ENCODE measurements around the gene NAPA. TPM values are rescaled to one million over a fixed set of nuclear protein-coding genes. Genes with fewer than 3 reads are reported as not detected.
A peak's percentile ranks its signal among the peaks of the same experiment; 100 is the strongest.

NAPA gene
- total and polyA plus RNA-seq, 7 donors: 84.9 to 167 (median 97.4) TPM

GRCh38 chr19:47475465-47475864 lies 39.4 kb downstream of the NAPA start:
- Histone ChIP-seq H3K27ac (no peak overlapping the region), H3K36me3 (no peaks in the 10 kb centered on the region), H3K27me3 (peaks cover 0 to 9% (median 0%) of the 10 kb centered on the region in 3 donors), H3K9me3 (no peaks in the 10 kb centered on the region), H3K4me1 (peaks cover 0 to 32% (median 18%) of the 10 kb centered on the region in 4 donors), H3K4me3 (no peak overlapping the region)
- DNase-seq: no peak
- TF ChIP-seq POLR2AphosphoS5 (IDR thresholded peaks at IDR 0.05): no peak
- no peak for TF ChIP-seq EP300 (IDR thresholded peaks at IDR 0.05)
- TF ChIP-seq POLR2A (IDR thresholded peaks at IDR 0.05): no peak
- no peak for TF ChIP-seq CTCF (IDR thresholded peaks at IDR 0.05)
- intact Hi-C loops (cut with DNase I): no loop called here
- 88% methylated on average over 9 of the region's 9 CpGs for WGBS, 2 donors

GRCh38 chr19:47473336-47473735 lies 41.5 kb downstream of the NAPA start:
- WGBS, 2 donors: 86% methylated on average over 10 of the region's 10 CpGs
- peaks cover 0 to 9% (median 0%) of the 10 kb centered on the region in 3 donors for H3K27me3 ChIP-seq
- no peak overlapping the region for H3K27ac ChIP-seq
- H3K9me3 ChIP-seq: no peaks in the 10 kb centered on the region
- H3K4me3 ChIP-seq: no peak overlapping the region
- no peak for DNase-seq
- TF ChIP-seq POLR2A (IDR thresholded peaks at IDR 0.05) (no peak), EP300 (IDR thresholded peaks at IDR 0.05) (no peak), CTCF (IDR thresholded peaks at IDR 0.05) (no peak), POLR2AphosphoS5 (IDR thresholded peaks at IDR 0.05) (no peak)
- H3K4me1 ChIP-seq: peaks cover 0 to 41% (median 33%) of the 10 kb centered on the region in 4 donors
- no peaks in the 10 kb centered on the region for H3K36me3 ChIP-seq
- intact Hi-C loops (cut with DNase I): no loop called here

- peak; percentile 93 for DNase-seq
- Histone ChIP-seq H3K4me3 (peak within 1 kb of the TSS; percentile 49 to 73 (median 68)), H3K36me3 (no peaks in the 10 kb centered on the region), H3K27me3 (peaks cover 0 to 9% (median 0%) of the 10 kb centered on the region in 3 donors), H3K9me3 (no peaks in the 10 kb centered on the region), H3K4me1 (peaks cover 0 to 48% (median 35%) of the 10 kb centered on the region in 4 donors), H3K27ac (peak within 1 kb of the TSS; percentile 43 to 86 (median 84))
- intact Hi-C loops (cut with DNase I): no loop called here
- 4 to 5% methylated on average over 28 to 29 of the region's 29 CpGs for WGBS, 2 donors
- TF ChIP-seq CTCF (IDR thresholded peaks at IDR 0.05) (no peak), EP300 (IDR thresholded peaks at IDR 0.05) (peak in 1 of 4 donors; percentile 13), POLR2AphosphoS5 (IDR thresholded peaks at IDR 0.05) (peak in 3 of 4 donors; percentile 23 to 55 (median 37)), POLR2A (IDR thresholded peaks at IDR 0.05) (no peak)
These were observed 43.0 kb downstream of the NAPA start, which contains the start of gene SLC8A2 for GRCh38 chr19:47471733-47472457. Gene SLC8A2 (minus strand): TSS chr19:47471893. CDS start chr19:47466403, 5,490 bp downstream.

- DNase-seq: no peak
- intact Hi-C loops (cut with DNase I): no loop called here
- TF ChIP-seq POLR2A (IDR thresholded peaks at IDR 0.05): no peak
- Histone ChIP-seq H3K4me3 (peak overlapping the region; percentile 49 to 73 (median 68)), H3K27ac (peak overlapping the region; percentile 43 to 86 (median 84)), H3K36me3 (peaks cover 0 to under 1% (median 0%) of the 10 kb centered on the region in 4 donors), H3K9me3 (no peaks in the 10 kb centered on the region), H3K27me3 (peaks cover 0 to 9% (median 0%) of the 10 kb centered on the region in 3 donors), H3K4me1 (peaks cover 0 to 48% (median 35%) of the 10 kb centered on the region in 4 donors)
- WGBS, 2 donors: 3 to 8% methylated on average over 15 to 16 of the region's 16 CpGs
These were observed 43.5 kb downstream of the NAPA start for GRCh38 chr19:47471381-47471732.

GRCh38 chr19:47470447-47471195 lies 44.2 kb downstream of the NAPA start:
- no peaks in the 10 kb centered on the region for H3K9me3 ChIP-seq
- no peak for DNase-seq
- peaks cover 0 to 8% (median 0%) of the 10 kb centered on the region in 4 donors for H3K36me3 ChIP-seq
- intact Hi-C loops (cut with DNase I): no loop called here
- H3K27ac ChIP-seq: peak overlapping the region; percentile 43 to 86 (median 84)
- H3K27me3 ChIP-seq: peaks cover 0 to 9% (median 0%) of the 10 kb centered on the region in 3 donors
- TF ChIP-seq POLR2AphosphoS5 (IDR thresholded peaks at IDR 0.05): no peak
- TF ChIP-seq EP300 (IDR thresholded peaks at IDR 0.05): no peak
- no peak for TF ChIP-seq POLR2A (IDR thresholded peaks at IDR 0.05)
- no peak for TF ChIP-seq CTCF (IDR thresholded peaks at IDR 0.05)
- H3K4me1 ChIP-seq: peaks cover 0 to 48% (median 38%) of the 10 kb centered on the region in 4 donors
- 26 to 30% methylated on average over 13 of the region's 13 CpGs for WGBS, 2 donors
- peak overlapping the region; percentile 49 to 73 (median 68) for H3K4me3 ChIP-seq

All from sigmoid colon (tissue), 7 donors.